H1 (cell line): Measurements from ENCODE around the gene ZIC1.

ENCODE experiments used
- CBX8 ChIP-seq: fragments of 300-800, 300-1000 bp; sonication (generic); IDR thresholded peaks from 2 replicates; pipeline ENCODE4 v1.7.1; 2016; ENCODE audit warnings: low read depth, low read length, borderline replicate concordance
- PHF8 ChIP-seq: fragments of 200-600 bp; sonication (generic); conservative IDR thresholded peaks from 2 replicates; pipeline ENCODE4 v1.7.1; 2012; ENCODE audit warnings: low read depth, mild to moderate bottlenecking, inconsistent platforms, low read length, moderate library complexity
- POLR2A ChIP-seq, 2 experiments: IDR thresholded peaks; 1 replicate in 1 of 2; 2 replicates in 1 of 2; pipeline ENCODE4 v1.6.1; 2011; ENCODE audit warnings: low read depth in 2 of 2, low read length in 2 of 2, mild to moderate bottlenecking in 2 of 2; ENCODE audit errors: control extremely low read depth in 1 of 2
- POLR2AphosphoS5 ChIP-seq: IDR thresholded peaks from 2 replicates; pipeline ENCODE4 v1.6.1; 2011; ENCODE audit warnings: low read depth, low read length
- RFX5 ChIP-seq: IDR thresholded peaks from 2 replicates; pipeline ENCODE4 v1.6.1; 2011; ENCODE audit warnings: low read depth, low read length, improper control_type of control experiment, borderline replicate concordance
- SRF ChIP-seq: IDR thresholded peaks from 2 replicates; pipeline ENCODE4 v1.6.1; 2011; ENCODE audit warnings: mild to moderate bottlenecking, low read depth, low read length, moderate library complexity
- TAF1 ChIP-seq: IDR thresholded peaks from 2 replicates; pipeline ENCODE4 v1.6.1; 2011; ENCODE audit warnings: mild to moderate bottlenecking, low read depth, low read length
- TBP ChIP-seq: IDR thresholded peaks from 2 replicates; pipeline ENCODE4 v1.6.1; 2011; ENCODE audit warnings: low read depth, low read length, improper control_type of control experiment
- ZNF274 ChIP-seq: IDR thresholded peaks from 2 replicates; pipeline ENCODE4 v1.7.0; 2012; ENCODE audit warnings: low read length, borderline replicate concordance; ENCODE audit errors: extremely low read depth
- TF ChIP-seq, protein P1 (sequence below): IDR thresholded peaks from 2 replicates; pipeline ENCODE4 v1.6.1; 2012; ENCODE audit warnings: inconsistent platforms
- TF ChIP-seq, protein P2 (sequence below), 3 experiments: IDR thresholded peaks; 1 replicate in 2 of 3; 2 replicates in 1 of 3; pipeline versions ENCODE4 v1.5.1 to v1.6.1; 2011; ENCODE audit warnings: low read length in 3 of 3, mild to moderate bottlenecking in 3 of 3, inconsistent platforms in 2 of 3, low read depth in 1 of 3, moderate library complexity in 1 of 3; ENCODE audit not compliant: insufficient read depth in 1 of 3; ENCODE audit errors: control extremely low read depth in 1 of 3

- peak; percentile 54; the same call in 1 of the 2 replicates for TF ChIP-seq CBX8
- TF ChIP-seq POLR2A (IDR thresholded peaks at IDR 0.05; ENCODE audit: control extremely low read depth in 1 of 2, low read depth in 2 of 2, low read length in 2 of 2) = no peak
- TF ChIP-seq, protein P1, sequence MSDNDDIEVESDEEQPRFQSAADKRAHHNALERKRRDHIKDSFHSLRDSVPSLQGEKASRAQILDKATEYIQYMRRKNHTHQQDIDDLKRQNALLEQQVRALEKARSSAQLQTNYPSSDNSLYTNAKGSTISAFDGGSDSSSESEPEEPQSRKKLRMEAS = no peak
- no peak for TF ChIP-seq POLR2AphosphoS5
- TF ChIP-seq SRF = no peak
- TF ChIP-seq, protein P2, sequence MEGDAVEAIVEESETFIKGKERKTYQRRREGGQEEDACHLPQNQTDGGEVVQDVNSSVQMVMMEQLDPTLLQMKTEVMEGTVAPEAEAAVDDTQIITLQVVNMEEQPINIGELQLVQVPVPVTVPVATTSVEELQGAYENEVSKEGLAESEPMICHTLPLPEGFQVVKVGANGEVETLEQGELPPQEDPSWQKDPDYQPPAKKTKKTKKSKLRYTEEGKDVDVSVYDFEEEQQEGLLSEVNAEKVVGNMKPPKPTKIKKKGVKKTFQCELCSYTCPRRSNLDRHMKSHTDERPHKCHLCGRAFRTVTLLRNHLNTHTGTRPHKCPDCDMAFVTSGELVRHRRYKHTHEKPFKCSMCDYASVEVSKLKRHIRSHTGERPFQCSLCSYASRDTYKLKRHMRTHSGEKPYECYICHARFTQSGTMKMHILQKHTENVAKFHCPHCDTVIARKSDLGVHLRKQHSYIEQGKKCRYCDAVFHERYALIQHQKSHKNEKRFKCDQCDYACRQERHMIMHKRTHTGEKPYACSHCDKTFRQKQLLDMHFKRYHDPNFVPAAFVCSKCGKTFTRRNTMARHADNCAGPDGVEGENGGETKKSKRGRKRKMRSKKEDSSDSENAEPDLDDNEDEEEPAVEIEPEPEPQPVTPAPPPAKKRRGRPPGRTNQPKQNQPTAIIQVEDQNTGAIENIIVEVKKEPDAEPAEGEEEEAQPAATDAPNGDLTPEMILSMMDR (IDR thresholded peaks at IDR 0.05; ENCODE audit: control extremely low read depth in 1 of 3, insufficient read depth in 1 of 3, low read depth in 1 of 3, low read length in 3 of 3) = no peak
- TF ChIP-seq RFX5 = no peak
- TF ChIP-seq TAF1 = no peak
- TF ChIP-seq TBP = no peak
- TF ChIP-seq ZNF274 = no peak
- no peak for TF ChIP-seq PHF8
Observed at GRCh38 chr3:147407114-147407497, 2.1 kb upstream of the ZIC1 start.
